ENCODE data around the gene TCF4. TPM values are rescaled to one million over a fixed set of nuclear protein-coding genes. Genes with fewer than 3 reads are reported as not detected.

The TCF4 gene
- total and polyA plus RNA-seq, 4 donors, result 14.3 to 356 (median 73.0) TPM

DNA sequence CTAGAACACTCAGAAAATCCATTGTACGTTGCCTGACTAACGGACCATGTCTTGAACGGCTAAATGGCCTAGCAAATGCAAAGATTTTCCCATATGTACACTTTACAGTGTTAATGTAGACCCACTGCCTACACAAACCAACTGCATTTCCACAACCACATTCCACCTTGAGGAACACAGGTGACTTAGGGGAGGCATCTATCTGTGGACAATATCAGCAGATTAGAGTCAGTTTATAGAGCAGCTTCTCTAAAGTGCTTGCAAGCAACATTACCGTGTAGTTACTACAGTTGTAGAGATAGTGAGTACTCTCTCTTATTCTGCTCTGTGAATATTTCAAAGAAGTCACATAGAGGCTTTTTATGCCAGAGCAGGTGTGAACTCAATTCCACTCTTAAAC lies 139.6 kb downstream of the TCF4 start:
- no peaks in the 10 kb centered on the region for H3K27me3 ChIP-seq (ENCODE audit: control insufficient read depth in 3 of 3, insufficient read depth in 3 of 3, low read length in 2 of 3)
- DNase-seq (no peak), ATAC-seq (ENCODE audit: insufficient read depth, low FRiP score) (no peak)
- H3K9ac ChIP-seq (ENCODE audit: insufficient read depth in 1 of 2, low read length in 2 of 2), result no peak overlapping the region
- no peak overlapping the region for H3K4me3 ChIP-seq
- peaks cover 0 to 9% (median 2%) of the 10 kb centered on the region in 4 donors for H3K9me3 ChIP-seq (ENCODE audit: control insufficient read depth in 4 of 4, insufficient read depth in 3 of 4, low read length in 3 of 4)
- H3K27ac ChIP-seq (ENCODE audit: low read depth in 1 of 2, low read length in 1 of 2), result no peak overlapping the region
- peaks cover 5 to 18% (median 11%) of the 10 kb centered on the region in 5 donors for H3K4me1 ChIP-seq (ENCODE audit: control insufficient read depth in 5 of 5, insufficient read depth in 5 of 5, low read length in 5 of 5)
- WGBS, 2 donors, result 86 to 88% methylated on average over 4 of the region's 4 CpGs
- peaks cover 0 to 8% (median 3%) of the 10 kb centered on the region in 4 donors for H3K36me3 ChIP-seq (ENCODE audit: control insufficient read depth in 4 of 4, insufficient read depth in 4 of 4, low read length in 4 of 4)
- TF ChIP-seq, protein P1, sequence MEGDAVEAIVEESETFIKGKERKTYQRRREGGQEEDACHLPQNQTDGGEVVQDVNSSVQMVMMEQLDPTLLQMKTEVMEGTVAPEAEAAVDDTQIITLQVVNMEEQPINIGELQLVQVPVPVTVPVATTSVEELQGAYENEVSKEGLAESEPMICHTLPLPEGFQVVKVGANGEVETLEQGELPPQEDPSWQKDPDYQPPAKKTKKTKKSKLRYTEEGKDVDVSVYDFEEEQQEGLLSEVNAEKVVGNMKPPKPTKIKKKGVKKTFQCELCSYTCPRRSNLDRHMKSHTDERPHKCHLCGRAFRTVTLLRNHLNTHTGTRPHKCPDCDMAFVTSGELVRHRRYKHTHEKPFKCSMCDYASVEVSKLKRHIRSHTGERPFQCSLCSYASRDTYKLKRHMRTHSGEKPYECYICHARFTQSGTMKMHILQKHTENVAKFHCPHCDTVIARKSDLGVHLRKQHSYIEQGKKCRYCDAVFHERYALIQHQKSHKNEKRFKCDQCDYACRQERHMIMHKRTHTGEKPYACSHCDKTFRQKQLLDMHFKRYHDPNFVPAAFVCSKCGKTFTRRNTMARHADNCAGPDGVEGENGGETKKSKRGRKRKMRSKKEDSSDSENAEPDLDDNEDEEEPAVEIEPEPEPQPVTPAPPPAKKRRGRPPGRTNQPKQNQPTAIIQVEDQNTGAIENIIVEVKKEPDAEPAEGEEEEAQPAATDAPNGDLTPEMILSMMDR (IDR thresholded peaks at IDR 0.05; ENCODE audit: control extremely low read depth, extremely low read depth), result no peak

DNA sequence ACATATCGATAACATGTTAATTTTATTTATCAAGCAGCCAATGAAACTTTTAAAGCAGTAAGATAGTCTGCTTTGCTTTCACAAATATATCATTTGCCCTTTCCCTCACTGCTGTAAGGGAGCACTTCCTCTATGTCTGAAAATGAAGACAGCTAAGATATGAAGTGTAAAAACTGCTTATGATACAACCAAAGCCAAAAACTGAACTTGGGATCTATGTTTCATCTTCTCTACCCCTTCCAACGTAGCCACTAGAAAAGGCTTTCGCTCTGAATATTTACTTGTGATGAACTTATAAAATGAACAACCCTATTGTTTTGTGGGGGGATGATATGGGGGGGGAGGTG lies 140.3 kb downstream of the TCF4 start:
- Histone ChIP-seq H3K9me3 (ENCODE audit: control insufficient read depth in 4 of 4, insufficient read depth in 3 of 4, low read length in 3 of 4) (peaks cover 0 to 9% (median 2%) of the 10 kb centered on the region in 4 donors), H3K4me1 (ENCODE audit: control insufficient read depth in 5 of 5, insufficient read depth in 5 of 5, low read length in 5 of 5) (peaks cover 5 to 18% (median 11%) of the 10 kb centered on the region in 5 donors), H3K9ac (ENCODE audit: insufficient read depth in 1 of 2, low read length in 2 of 2) (no peak overlapping the region), H3K4me3 (no peak overlapping the region), H3K36me3 (ENCODE audit: control insufficient read depth in 4 of 4, insufficient read depth in 4 of 4, low read length in 4 of 4) (peaks cover 0 to 7% (median 3%) of the 10 kb centered on the region in 4 donors), H3K27ac (ENCODE audit: low read depth in 1 of 2, low read length in 1 of 2) (no peak overlapping the region), H3K27me3 (ENCODE audit: control insufficient read depth in 3 of 3, insufficient read depth in 3 of 3, low read length in 2 of 3) (no peaks in the 10 kb centered on the region)
- ATAC-seq (ENCODE audit: insufficient read depth, low FRiP score) (no peak), DNase-seq (peak in 1 of 3 donors; percentile 25)
- TF ChIP-seq, protein P1 (IDR thresholded peaks at IDR 0.05; ENCODE audit: control extremely low read depth, extremely low read depth), result no peak
- 78 to 81% methylated on average over 3 of the region's 3 CpGs for WGBS, 2 donors

DNA sequence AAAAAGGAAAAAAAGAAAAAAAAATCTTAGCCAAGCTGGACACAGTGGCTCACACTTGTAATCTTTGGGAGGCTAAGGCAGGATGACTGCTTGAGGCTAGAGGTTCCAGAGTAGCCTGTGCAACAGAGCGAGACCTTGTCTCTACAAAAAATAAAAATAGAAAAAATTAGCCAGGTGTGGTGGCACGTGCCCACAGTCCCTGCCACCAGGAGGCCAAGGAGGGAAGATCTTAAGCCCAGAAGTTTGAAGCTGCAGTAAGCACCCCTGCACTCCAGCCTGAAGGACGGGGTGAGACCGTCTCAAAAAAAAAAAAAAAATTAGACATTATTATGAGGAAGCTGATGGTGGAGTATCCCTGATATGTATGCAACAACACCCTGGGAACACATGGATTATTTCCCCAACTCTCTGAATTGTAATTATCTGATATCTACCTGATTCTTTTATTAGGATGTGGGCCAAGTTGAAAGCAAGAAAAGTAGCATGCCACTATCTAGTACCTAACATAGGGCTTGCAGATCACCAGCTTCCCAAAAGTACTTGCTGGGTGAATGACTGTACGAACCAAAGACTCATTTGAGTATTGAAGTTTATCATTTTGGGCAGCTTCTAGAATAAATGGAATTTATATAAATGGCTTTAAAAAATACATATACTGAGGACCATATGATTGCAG lies 140.9 kb downstream of the TCF4 start:
- Histone ChIP-seq H3K4me3 (no peak overlapping the region), H3K36me3 (ENCODE audit: control insufficient read depth in 4 of 4, insufficient read depth in 4 of 4, low read length in 4 of 4) (peaks cover 0 to 7% (median 1%) of the 10 kb centered on the region in 4 donors), H3K27me3 (ENCODE audit: control insufficient read depth in 3 of 3, insufficient read depth in 3 of 3, low read length in 2 of 3) (no peaks in the 10 kb centered on the region), H3K4me1 (ENCODE audit: control insufficient read depth in 5 of 5, insufficient read depth in 5 of 5, low read length in 5 of 5) (peaks cover under 1 to 18% (median 7%) of the 10 kb centered on the region in 5 donors), H3K27ac (ENCODE audit: low read depth in 1 of 2, low read length in 1 of 2) (no peak overlapping the region), H3K9me3 (ENCODE audit: control insufficient read depth in 4 of 4, insufficient read depth in 3 of 4, low read length in 3 of 4) (peaks cover 0 to 9% (median 2%) of the 10 kb centered on the region in 4 donors), H3K9ac (ENCODE audit: insufficient read depth in 1 of 2, low read length in 2 of 2) (no peak overlapping the region)
- TF ChIP-seq, protein P1 (IDR thresholded peaks at IDR 0.05; ENCODE audit: control extremely low read depth, extremely low read depth), result no peak
- WGBS, 2 donors, result 89 to 92% methylated on average over 5 of the region's 5 CpGs
- DNase-seq (no peak), ATAC-seq (ENCODE audit: insufficient read depth, low FRiP score) (no peak)

Measured in lung (tissue), 12 donors.